Astrocyte (in vitro differentiated cells and primary cell): Measurements from ENCODE around the gene CLN5. TPM values are rescaled to one million over a fixed set of nuclear protein-coding genes. Genes with fewer than 3 reads are reported as not detected.
A peak's percentile ranks its signal among the peaks of the same experiment; 100 is the strongest.

Source experiments
- DNase-seq: peaks from one replicate; pipeline ENCODE4 v3.0.0-alpha.2; 2010; ENCODE audit warnings: low read depth
- FAIRE-seq: peaks from 2 replicates; lab custom pipeline; 2011; peaks lifted over from hg19 to GRCh38; lab: Jason Lieb, UNC
- H2AFZ ChIP-seq: 2 replicates; pipeline ENCODE4 v1.6.0; 2012; ENCODE audit warnings: low read depth, low read length, inconsistent platforms
- H3K27ac ChIP-seq: 2 replicates; pipeline ENCODE4 v1.5.1; 2011; ENCODE audit warnings: low read depth, low read length, inconsistent platforms
- H3K27me3 ChIP-seq: 2 replicates; pipeline ENCODE4 v1.6.0; 2011; ENCODE audit warnings: low read length, inconsistent platforms; ENCODE audit not compliant: insufficient read depth
- H3K36me3 ChIP-seq: 2 replicates; pipeline ENCODE4 v1.5.1; 2011; ENCODE audit warnings: low read length, inconsistent platforms; ENCODE audit not compliant: insufficient read depth
- H3K4me1 ChIP-seq: 2 replicates; pipeline ENCODE4 v1.5.1; 2011; ENCODE audit warnings: low read length, inconsistent platforms; ENCODE audit not compliant: insufficient read depth
- H3K4me2 ChIP-seq: 2 replicates; pipeline ENCODE4 v1.6.0; 2012; ENCODE audit warnings: low read length, inconsistent platforms
- H3K4me3 ChIP-seq: 2 replicates; pipeline ENCODE4 v1.5.1; 2011; ENCODE audit warnings: low read depth, mild to moderate bottlenecking, low read length, inconsistent platforms; ENCODE audit not compliant: insufficient read depth
- H3K79me2 ChIP-seq: 2 replicates; pipeline ENCODE4 v1.6.0; 2012; ENCODE audit warnings: mild to moderate bottlenecking, low read length, inconsistent platforms; ENCODE audit not compliant: insufficient read depth
- H3K9ac ChIP-seq: 2 replicates; pipeline ENCODE4 v1.6.0; 2012; ENCODE audit warnings: mild to moderate bottlenecking, low read length, inconsistent platforms
- H3K9me3 ChIP-seq: 2 replicates; pipeline ENCODE4 v1.5.1; 2012; ENCODE audit warnings: low read depth, mild to moderate bottlenecking, low read length, inconsistent platforms; ENCODE audit not compliant: insufficient read depth
- H4K20me1 ChIP-seq: 2 replicates; pipeline ENCODE4 v1.6.0; 2012; ENCODE audit warnings: low read length, inconsistent platforms; ENCODE audit not compliant: insufficient read depth
- H3K27ac Mint-ChIP-seq: one replicate; pipeline ENCODE4 v1.8.0; 2021; ENCODE audit warnings: mild to moderate bottlenecking, mixed read lengths; ENCODE audit not compliant: unreplicated experiment
- H3K27me3 Mint-ChIP-seq: one replicate; pipeline ENCODE4 v1.8.0; 2021; ENCODE audit warnings: low read depth, mixed read lengths; ENCODE audit not compliant: unreplicated experiment
- H3K36me3 Mint-ChIP-seq: one replicate; pipeline ENCODE4 v1.8.0; 2021; ENCODE audit warnings: low read depth, mixed read lengths; ENCODE audit not compliant: unreplicated experiment
- H3K4me1 Mint-ChIP-seq: one replicate; pipeline ENCODE4 v1.8.0; 2021; ENCODE audit warnings: low read depth, mixed read lengths; ENCODE audit not compliant: unreplicated experiment
- H3K4me3 Mint-ChIP-seq: one replicate; pipeline ENCODE4 v1.8.0; 2021; ENCODE audit warnings: mild to moderate bottlenecking, moderate library complexity, mixed read lengths; ENCODE audit not compliant: unreplicated experiment
- H3K9me3 Mint-ChIP-seq: one replicate; pipeline ENCODE4 v1.8.0; 2021; ENCODE audit warnings: mild to moderate bottlenecking, mixed read lengths; ENCODE audit not compliant: unreplicated experiment
- CTCF ChIP-seq: IDR thresholded peaks from 2 replicates; pipeline ENCODE4 v1.5.1; 2011; ENCODE audit warnings: low read depth, mild to moderate bottlenecking, inconsistent platforms, low read length, moderate library complexity; ENCODE audit not compliant: insufficient read depth
- EZH2 ChIP-seq: IDR thresholded peaks from 2 replicates; pipeline ENCODE4 v1.6.1; 2012; ENCODE audit warnings: mild to moderate bottlenecking, low read length, inconsistent platforms; ENCODE audit not compliant: insufficient read depth
- total RNA-seq: library from RNA; stranded (reverse); gene quantifications from 2 replicates; pipeline ENCODE4 v1.2.1, GENCODE V29; 2021

Gene CLN5
- total RNA-seq, 1 donor from 2014 or later: 32.9 TPM

DNA sequence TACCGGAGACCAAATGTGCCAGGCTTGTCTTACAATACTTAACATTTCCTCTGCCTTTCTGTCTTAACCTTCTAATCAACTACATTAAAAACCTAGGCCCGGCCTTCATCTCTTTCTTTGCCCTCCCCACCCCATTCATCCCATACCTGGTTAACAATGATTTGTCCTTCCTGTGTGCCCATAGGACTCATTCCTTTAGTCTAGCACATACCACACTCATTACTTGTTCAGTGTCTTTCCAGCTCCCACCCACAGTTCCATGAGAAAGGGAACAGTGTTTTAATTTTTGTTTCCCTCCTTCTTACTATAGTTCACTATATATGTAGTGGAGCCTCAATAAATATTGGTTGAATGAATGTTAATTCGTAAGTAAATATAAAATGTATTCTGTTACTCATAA is 2.4 kb downstream of the CLN5 start:
- peaks cover 15% of the 10 kb centered on the region for H3K4me1 Mint-ChIP-seq
- no peaks in the 10 kb centered on the region for H3K27me3 ChIP-seq
- no peak for FAIRE-seq
- H3K4me3 Mint-ChIP-seq: peak overlapping the region; percentile 64
- peaks cover 9% of the 10 kb centered on the region for H3K36me3 ChIP-seq
- no peak overlapping the region for H2AFZ ChIP-seq
- no peak for DNase-seq
- peaks cover 2% of the 10 kb centered on the region for H3K36me3 Mint-ChIP-seq
- no peaks in the 10 kb centered on the region for H3K9me3 ChIP-seq
- H3K4me3 ChIP-seq: no peak overlapping the region
- no peaks in the 10 kb centered on the region for H3K27me3 Mint-ChIP-seq
- peaks cover 9% of the 10 kb centered on the region for H4K20me1 ChIP-seq
- TF ChIP-seq EZH2 (no peak), CTCF (no peak)
- H3K4me1 ChIP-seq: peaks cover 21% of the 10 kb centered on the region
- H3K79me2 ChIP-seq: peaks cover 16% of the 10 kb centered on the region
- H3K27ac ChIP-seq: no peak overlapping the region
- H3K4me2 ChIP-seq: peak overlapping the region; percentile 50
- peak overlapping the region; percentile 9 for H3K27ac Mint-ChIP-seq
- H3K9ac ChIP-seq: no peak overlapping the region
- no peaks in the 10 kb centered on the region for H3K9me3 Mint-ChIP-seq

DNA sequence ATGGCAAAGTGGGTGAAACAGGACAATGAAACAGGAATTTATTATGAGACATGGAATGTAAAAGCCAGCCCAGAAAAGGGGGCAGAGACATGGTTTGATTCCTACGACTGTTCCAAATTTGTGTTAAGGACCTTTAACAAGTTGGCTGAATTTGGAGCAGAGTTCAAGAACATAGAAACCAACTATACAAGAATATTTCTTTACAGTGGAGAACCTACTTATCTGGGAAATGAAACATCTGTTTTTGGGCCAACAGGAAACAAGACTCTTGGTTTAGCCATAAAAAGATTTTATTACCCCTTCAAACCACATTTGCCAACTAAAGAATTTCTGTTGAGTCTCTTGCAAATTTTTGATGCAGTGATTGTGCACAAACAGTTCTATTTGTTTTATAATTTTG is 8.6 kb downstream of the CLN5 start:
- no peak overlapping the region for H3K27ac Mint-ChIP-seq
- no peak overlapping the region for H3K9ac ChIP-seq
- H3K4me1 Mint-ChIP-seq: no peaks in the 10 kb centered on the region
- no peak overlapping the region for H3K4me2 ChIP-seq
- peaks cover 8% of the 10 kb centered on the region for H3K36me3 Mint-ChIP-seq
- H3K4me1 ChIP-seq: no peaks in the 10 kb centered on the region
- no peaks in the 10 kb centered on the region for H3K79me2 ChIP-seq
- no peaks in the 10 kb centered on the region for H3K27me3 ChIP-seq
- DNase-seq (no peak), FAIRE-seq (no peak)
- no peaks in the 10 kb centered on the region for H3K9me3 Mint-ChIP-seq
- peaks cover 22% of the 10 kb centered on the region for H3K36me3 ChIP-seq
- no peak overlapping the region for H3K27ac ChIP-seq
- H2AFZ ChIP-seq: no peak overlapping the region
- no peaks in the 10 kb centered on the region for H3K9me3 ChIP-seq
- peaks cover 27% of the 10 kb centered on the region for H4K20me1 ChIP-seq
- H3K27me3 Mint-ChIP-seq: no peaks in the 10 kb centered on the region
- no peak for TF ChIP-seq EZH2
- no peak for TF ChIP-seq CTCF
- no peak overlapping the region for H3K4me3 Mint-ChIP-seq
- H3K4me3 ChIP-seq: no peak overlapping the region

- H3K27ac Mint-ChIP-seq: no peak overlapping the region
- H3K9me3 ChIP-seq: no peaks in the 10 kb centered on the region
- no peak overlapping the region for H3K4me2 ChIP-seq
- H3K36me3 ChIP-seq: peaks cover 22% of the 10 kb centered on the region
- H3K27me3 Mint-ChIP-seq: no peaks in the 10 kb centered on the region
- no peak overlapping the region for H3K4me3 Mint-ChIP-seq
- H3K4me1 ChIP-seq: no peaks in the 10 kb centered on the region
- no peak overlapping the region for H2AFZ ChIP-seq
- FAIRE-seq (no peak), DNase-seq (no peak)
- TF ChIP-seq EZH2: no peak
- no peak for TF ChIP-seq CTCF
- no peak overlapping the region for H3K4me3 ChIP-seq
- no peaks in the 10 kb centered on the region for H3K9me3 Mint-ChIP-seq
- H3K79me2 ChIP-seq: peaks cover 6% of the 10 kb centered on the region
- H3K36me3 Mint-ChIP-seq: peaks cover 6% of the 10 kb centered on the region
- peaks cover 33% of the 10 kb centered on the region for H4K20me1 ChIP-seq
- no peaks in the 10 kb centered on the region for H3K4me1 Mint-ChIP-seq
- no peak overlapping the region for H3K9ac ChIP-seq
- H3K27me3 ChIP-seq: no peaks in the 10 kb centered on the region
- no peak overlapping the region for H3K27ac ChIP-seq
Observed at GRCh38 chr13:77001540-77001939, 9.7 kb downstream of the CLN5 start.
